NCI-H1092 treated with DMSO at 0.1 percent for 48 hours (cell line): ENCODE results near the gene BDKRB2.

Experiments
- DNase-seq: peaks from one replicate; lab custom pipeline; 2025; lab: John Stamatoyannopoulos, UW

The BDKRB2 gene

GRCh38 chr14:96252999-96253539 lies 48.4 kb downstream of the BDKRB2 start:
- DNase-seq, result no peak

GRCh38 chr14:96254687-96255086 lies 50.0 kb downstream of the BDKRB2 start:
- DNase-seq, result no peak

GRCh38 chr14:96255501-96256366 lies 51.1 kb downstream of the BDKRB2 start, which contains the start of gene BDKRB1:
TSS of gene BDKRB1 (plus strand) at chr14:96256210. CDS start at chr14:96263683, 7,473 bp downstream.
- DNase-seq, result no peak

GRCh38 chr14:96256407-96256806 lies 51.8 kb downstream of the BDKRB2 start:
- DNase-seq, result no peak

GRCh38 chr14:96257056-96257455 lies 52.4 kb downstream of the BDKRB2 start:
- no peak for DNase-seq

- no peak for DNase-seq
Observed at GRCh38 chr14:96257900-96258299, 53.3 kb downstream of the BDKRB2 start.

GRCh38 chr14:96260341-96260821 lies 55.7 kb downstream of the BDKRB2 start:
- no peak for DNase-seq

- DNase-seq, result no peak
Observed at GRCh38 chr14:96261053-96261452, 56.4 kb downstream of the BDKRB2 start.

- DNase-seq, result no peak
Observed at GRCh38 chr14:96261772-96262655, 57.4 kb downstream of the BDKRB2 start.

GRCh38 chr14:96263347-96264199 lies 58.9 kb downstream of the BDKRB2 start:
- DNase-seq, result no peak

- no peak for DNase-seq
Observed at GRCh38 chr14:96264200-96264553, 59.5 kb downstream of the BDKRB2 start.

GRCh38 chr14:96264853-96265252 lies 60.2 kb downstream of the BDKRB2 start:
- no peak for DNase-seq

GRCh38 chr14:96265383-96266095 lies 60.9 kb downstream of the BDKRB2 start:
- peak; percentile 46 for DNase-seq

GRCh38 chr14:96267336-96267735 lies 62.7 kb downstream of the BDKRB2 start:
- no peak for DNase-seq

GRCh38 chr14:96267916-96268315 lies 63.3 kb downstream of the BDKRB2 start:
- DNase-seq, result no peak

GRCh38 chr14:96268431-96269358 lies 64.1 kb downstream of the BDKRB2 start:
- no peak for DNase-seq

- DNase-seq, result no peak
Observed at GRCh38 chr14:96269359-96269710, 64.7 kb downstream of the BDKRB2 start.

GRCh38 chr14:96270565-96271420 lies 66.2 kb downstream of the BDKRB2 start:
- no peak for DNase-seq

GRCh38 chr14:96271421-96271762 lies 66.8 kb downstream of the BDKRB2 start:
- DNase-seq, result no peak
